Panc1 (cell line): ENCODE results near the gene RPA3. TPM values are rescaled to one million over a fixed set of nuclear protein-coding genes. Genes with fewer than 3 reads are reported as not detected.
A peak's percentile ranks its signal among the peaks of the same experiment; 100 is the strongest.

Source experiments
- ATAC-seq: fragments of 200-7000 bp; cut with Tn5 transposase; 2 replicates; pipeline ENCODE4 v1.9.1; 2020; ENCODE audit warnings: mild to moderate bottlenecking, moderate library complexity
- BruUV-seq: library from RNA; stranded (reverse); fragments of 400-500 nt; replicated peaks from 2 replicates; lab custom pipeline; 2021; lab: Mats Ljungman, UMichigan
- CTCF ChIA-PET: fragments of 300-600 bp; sonication (Branson Sonifier 250); formaldehyde crosslinking; loops from one replicate; lab custom pipeline; 2022; ENCODE audit warnings: antibody characterized with exemption; lab: Charles Lee
- POLR2A ChIA-PET: fragments of 300-600 bp; sonication (Branson Sonifier 250); formaldehyde crosslinking; loops from one replicate; lab custom pipeline; 2022; ENCODE audit warnings: antibody characterized with exemption; lab: Charles Lee
- DNase-seq: peaks from one replicate; pipeline ENCODE4 v3.0.0-alpha.2; 2010; ENCODE audit warnings: low read depth, low spot score
- H3K27ac ChIP-seq: 2 replicates; pipeline ENCODE4 v1.5.1; 2011; ENCODE audit warnings: mild to moderate bottlenecking, low read length, inconsistent platforms
- H3K27me3 ChIP-seq: fragments of 200-500 bp; sonication (Bioruptor generic); 2 replicates; pipeline ENCODE4 v1.6.0; 2014; ENCODE audit warnings: low read length, inconsistent platforms; ENCODE audit not compliant: control insufficient read depth, insufficient read depth
- H3K36me3 ChIP-seq: fragments of 200-500 bp; sonication (Bioruptor generic); 2 replicates; pipeline ENCODE4 v1.5.1; 2014; ENCODE audit warnings: inconsistent platforms, mild to moderate bottlenecking, low read length, moderate library complexity; ENCODE audit not compliant: control insufficient read depth, insufficient read depth
- H3K4me1 ChIP-seq: 2 replicates; pipeline ENCODE4 v1.5.1; 2011; ENCODE audit warnings: inconsistent platforms, mild to moderate bottlenecking, low read length, moderate library complexity; ENCODE audit not compliant: control insufficient read depth, insufficient read depth
- H3K4me3 ChIP-seq, 2 experiments: 2 replicates each; pipeline ENCODE4 v1.5.1; 2011 to 2012; ENCODE audit warnings: low read depth in 2 of 2, low read length in 2 of 2, mild to moderate bottlenecking in 2 of 2, inconsistent platforms in 1 of 2, moderate library complexity in 1 of 2
- H3K9me3 ChIP-seq: fragments of 200-500 bp; sonication (Bioruptor generic); 2 replicates; pipeline ENCODE4 v1.5.1; 2014; ENCODE audit warnings: low read depth, mild to moderate bottlenecking, inconsistent platforms, low read length, moderate library complexity; ENCODE audit not compliant: control insufficient read depth, insufficient read depth
- POLR2AphosphoS5 ChIP-seq: IDR thresholded peaks from 2 replicates; pipeline ENCODE4 v1.6.1; 2012; ENCODE audit warnings: mild to moderate bottlenecking, low read depth, low read length, moderate library complexity
- SIN3A ChIP-seq: IDR thresholded peaks from 2 replicates; pipeline ENCODE4 v1.6.1; 2012; ENCODE audit warnings: low read depth, mild to moderate bottlenecking, low read length, moderate library complexity, borderline replicate concordance; ENCODE audit not compliant: insufficient read depth
- TCF7L2 ChIP-seq: IDR thresholded peaks from 2 replicates; pipeline ENCODE4 v1.6.1; 2011; ENCODE audit warnings: mild to moderate bottlenecking, low read depth, low read length, inconsistent platforms
- in situ Hi-C: cut with HindIII; loops from 2 replicates; pipeline ENCODE4 v1.10.0; 2016; ENCODE audit warnings: low sequenced_read_pairs, low pct_unique_long_range_greater_than_20kb
- intact Hi-C: fragments of 100-400 bp; cut with micrococcal nuclease; formaldehyde crosslinking; loops from one replicate; pipeline ENCODE4 v1.10.0; 2022; ENCODE audit not compliant: unreplicated experiment
- total RNA-seq: library from RNA; stranded (reverse); gene quantifications from one replicate; pipeline ENCODE4 v1.2.1, GENCODE V29; 2021; ENCODE audit not compliant: unreplicated experiment
- TF ChIP-seq, protein P1 (sequence below), 2 experiments: IDR thresholded peaks; 2 replicates each; pipeline ENCODE4 v1.6.1; 2011 to 2012; ENCODE audit warnings: low read depth in 2 of 2, control low read depth in 1 of 2, low read length in 1 of 2, mild to moderate bottlenecking in 1 of 2, moderate library complexity in 1 of 2; ENCODE audit not compliant: insufficient read depth in 1 of 2
- TF ChIP-seq, protein P2 (sequence below): fragments of 450-650 bp; IDR thresholded peaks from 2 replicates; pipeline ENCODE4 v1.5.1; 2017; ENCODE audit warnings: mild to moderate bottlenecking

Gene RPA3
- total RNA-seq, 1 experiment from 2014 or later, result 93.5 TPM

DNA sequence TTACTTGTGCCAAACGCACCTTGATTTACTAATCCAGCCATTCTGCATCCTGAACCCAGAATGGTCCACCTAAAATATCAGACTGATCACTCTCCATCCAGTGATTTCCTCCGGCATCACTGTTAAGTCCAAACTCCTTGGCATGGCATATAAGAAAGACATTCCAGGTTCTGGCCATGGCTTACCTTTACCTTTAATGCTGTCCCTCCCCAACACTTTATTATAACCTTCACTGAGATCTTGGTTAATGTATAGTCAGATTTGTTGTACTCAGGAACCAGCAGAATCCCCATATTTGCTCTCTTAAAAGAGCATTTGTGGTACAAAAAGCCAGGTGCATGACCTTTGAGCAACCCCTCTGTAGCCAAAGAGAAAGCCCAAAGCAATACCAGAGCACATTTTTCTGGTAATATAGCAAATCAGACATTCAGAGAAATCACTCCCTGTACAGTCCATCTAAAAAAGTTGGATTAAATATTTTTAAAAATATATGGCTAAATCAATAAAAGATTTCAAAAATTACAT is 67.7 kb downstream of the RPA3 start:
- no peak for DNase-seq
- intact Hi-C loops (no loop called here), in situ Hi-C loops (no loop called here)
- no TSS peak for BruUV-seq
- Histone ChIP-seq H3K27me3 (no peaks in the 10 kb centered on the region), H3K9me3 (no peaks in the 10 kb centered on the region), H3K4me1 (peaks cover 27% of the 10 kb centered on the region), H3K36me3 (no peaks in the 10 kb centered on the region), H3K27ac (peak overlapping the region; percentile 54; the same call in 1 of the 2 replicates), H3K4me3 (no peak overlapping the region)
- ChIA-PET POLR2A (no interaction called here), CTCF (no interaction called here)
- ATAC-seq, result no peak
- TF ChIP-seq, protein P1, sequence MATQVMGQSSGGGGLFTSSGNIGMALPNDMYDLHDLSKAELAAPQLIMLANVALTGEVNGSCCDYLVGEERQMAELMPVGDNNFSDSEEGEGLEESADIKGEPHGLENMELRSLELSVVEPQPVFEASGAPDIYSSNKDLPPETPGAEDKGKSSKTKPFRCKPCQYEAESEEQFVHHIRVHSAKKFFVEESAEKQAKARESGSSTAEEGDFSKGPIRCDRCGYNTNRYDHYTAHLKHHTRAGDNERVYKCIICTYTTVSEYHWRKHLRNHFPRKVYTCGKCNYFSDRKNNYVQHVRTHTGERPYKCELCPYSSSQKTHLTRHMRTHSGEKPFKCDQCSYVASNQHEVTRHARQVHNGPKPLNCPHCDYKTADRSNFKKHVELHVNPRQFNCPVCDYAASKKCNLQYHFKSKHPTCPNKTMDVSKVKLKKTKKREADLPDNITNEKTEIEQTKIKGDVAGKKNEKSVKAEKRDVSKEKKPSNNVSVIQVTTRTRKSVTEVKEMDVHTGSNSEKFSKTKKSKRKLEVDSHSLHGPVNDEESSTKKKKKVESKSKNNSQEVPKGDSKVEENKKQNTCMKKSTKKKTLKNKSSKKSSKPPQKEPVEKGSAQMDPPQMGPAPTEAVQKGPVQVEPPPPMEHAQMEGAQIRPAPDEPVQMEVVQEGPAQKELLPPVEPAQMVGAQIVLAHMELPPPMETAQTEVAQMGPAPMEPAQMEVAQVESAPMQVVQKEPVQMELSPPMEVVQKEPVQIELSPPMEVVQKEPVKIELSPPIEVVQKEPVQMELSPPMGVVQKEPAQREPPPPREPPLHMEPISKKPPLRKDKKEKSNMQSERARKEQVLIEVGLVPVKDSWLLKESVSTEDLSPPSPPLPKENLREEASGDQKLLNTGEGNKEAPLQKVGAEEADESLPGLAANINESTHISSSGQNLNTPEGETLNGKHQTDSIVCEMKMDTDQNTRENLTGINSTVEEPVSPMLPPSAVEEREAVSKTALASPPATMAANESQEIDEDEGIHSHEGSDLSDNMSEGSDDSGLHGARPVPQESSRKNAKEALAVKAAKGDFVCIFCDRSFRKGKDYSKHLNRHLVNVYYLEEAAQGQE (IDR thresholded peaks at IDR 0.05; ENCODE audit: insufficient read depth in 1 of 2, low read depth in 2 of 2, low read length in 1 of 2), result no peak
- no peak for TF ChIP-seq SIN3A
- TF ChIP-seq, protein P2, sequence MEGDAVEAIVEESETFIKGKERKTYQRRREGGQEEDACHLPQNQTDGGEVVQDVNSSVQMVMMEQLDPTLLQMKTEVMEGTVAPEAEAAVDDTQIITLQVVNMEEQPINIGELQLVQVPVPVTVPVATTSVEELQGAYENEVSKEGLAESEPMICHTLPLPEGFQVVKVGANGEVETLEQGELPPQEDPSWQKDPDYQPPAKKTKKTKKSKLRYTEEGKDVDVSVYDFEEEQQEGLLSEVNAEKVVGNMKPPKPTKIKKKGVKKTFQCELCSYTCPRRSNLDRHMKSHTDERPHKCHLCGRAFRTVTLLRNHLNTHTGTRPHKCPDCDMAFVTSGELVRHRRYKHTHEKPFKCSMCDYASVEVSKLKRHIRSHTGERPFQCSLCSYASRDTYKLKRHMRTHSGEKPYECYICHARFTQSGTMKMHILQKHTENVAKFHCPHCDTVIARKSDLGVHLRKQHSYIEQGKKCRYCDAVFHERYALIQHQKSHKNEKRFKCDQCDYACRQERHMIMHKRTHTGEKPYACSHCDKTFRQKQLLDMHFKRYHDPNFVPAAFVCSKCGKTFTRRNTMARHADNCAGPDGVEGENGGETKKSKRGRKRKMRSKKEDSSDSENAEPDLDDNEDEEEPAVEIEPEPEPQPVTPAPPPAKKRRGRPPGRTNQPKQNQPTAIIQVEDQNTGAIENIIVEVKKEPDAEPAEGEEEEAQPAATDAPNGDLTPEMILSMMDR, result no peak
- TF ChIP-seq TCF7L2, result no peak
- no peak for TF ChIP-seq POLR2AphosphoS5

DNA sequence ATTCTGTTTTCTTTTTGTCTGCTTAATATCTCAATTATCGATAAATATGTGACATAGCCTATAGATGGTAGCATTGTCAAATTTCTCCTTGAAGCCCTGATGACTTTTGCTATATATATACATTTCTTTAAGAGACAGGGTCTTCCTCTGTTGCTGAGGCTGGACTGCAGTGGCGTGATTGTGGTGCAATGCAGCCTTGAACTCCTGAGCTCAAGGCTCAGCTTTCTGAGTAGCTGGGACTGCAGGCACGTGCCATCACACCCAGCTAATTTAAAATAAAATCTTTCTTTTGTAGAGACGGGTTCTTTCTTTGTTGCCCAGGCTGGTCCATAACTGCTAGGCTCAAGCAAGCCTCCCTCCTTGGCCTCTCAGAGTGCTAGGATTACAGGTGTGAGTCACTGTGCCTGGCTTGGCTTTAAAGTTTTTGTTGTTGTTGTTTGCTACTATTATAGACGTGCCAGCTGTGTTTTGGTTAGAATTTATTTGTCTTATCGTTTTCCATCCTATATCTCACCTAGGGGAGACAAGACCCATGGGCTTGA is 70.8 kb downstream of the RPA3 start:
- DNase-seq (no peak), ATAC-seq (no peak)
- H3K4me1 ChIP-seq, result peaks cover 23% of the 10 kb centered on the region
- ChIA-PET POLR2A (no interaction called here), CTCF (no interaction called here)
- H3K9me3 ChIP-seq, result no peaks in the 10 kb centered on the region
- TF ChIP-seq, protein P1 (IDR thresholded peaks at IDR 0.05; ENCODE audit: insufficient read depth in 1 of 2, low read depth in 2 of 2, low read length in 1 of 2), result no peak
- TF ChIP-seq, protein P2, result no peak
- TF ChIP-seq SIN3A (no peak), POLR2AphosphoS5 (no peak)
- H3K27ac ChIP-seq, result no peak overlapping the region; the same call in 1 of the 2 replicates
- no peak overlapping the region for H3K4me3 ChIP-seq
- in situ Hi-C loops (no loop called here), intact Hi-C loops (no loop called here)
- H3K27me3 ChIP-seq, result no peaks in the 10 kb centered on the region
- no TSS peak for BruUV-seq
- H3K36me3 ChIP-seq, result no peaks in the 10 kb centered on the region
